ENCODE results near the gene GLI3.

Gene GLI3

GRCh38 chr7:42143711-42144600, 93.1 kb downstream of the GLI3 start:
- Histone ChIP-seq H3K27me3 (replicated peaks; ENCODE audit: control insufficient read depth, insufficient read depth, low read length) (peaks cover 1% of the 10 kb centered on the region), H3K36me3 (ENCODE audit: control insufficient read depth, insufficient read depth, low read length) (no peaks in the 10 kb centered on the region), H3K4me3 (replicated peaks; ENCODE audit: low read depth, low read length) (no peak overlapping the region)
- no peak for TF ChIP-seq CTCF (IDR thresholded peaks at IDR 0.05; ENCODE audit: insufficient read depth, low read length, poor library complexity, severe bottlenecking)
- DNase-seq (ENCODE audit: extremely low read depth, insufficient read length): no peak

GRCh38 chr7:42142089-42142488, 94.9 kb downstream of the GLI3 start:
- no peak overlapping the region for H3K4me3 ChIP-seq (replicated peaks; ENCODE audit: low read depth, low read length)
- H3K36me3 ChIP-seq (ENCODE audit: control insufficient read depth, insufficient read depth, low read length): no peaks in the 10 kb centered on the region
- no peaks in the 10 kb centered on the region; the same call in none of the 2 replicates for H3K27me3 ChIP-seq (replicated peaks; ENCODE audit: control insufficient read depth, insufficient read depth, low read length)
- DNase-seq (ENCODE audit: extremely low read depth, insufficient read length): no peak
- TF ChIP-seq CTCF (IDR thresholded peaks at IDR 0.05; ENCODE audit: insufficient read depth, low read length, poor library complexity, severe bottlenecking): no peak

GRCh38 chr7:42139751-42140150, 97.3 kb downstream of the GLI3 start:
- TF ChIP-seq CTCF (IDR thresholded peaks at IDR 0.05; ENCODE audit: insufficient read depth, low read length, poor library complexity, severe bottlenecking): no peak
- no peak for DNase-seq (ENCODE audit: extremely low read depth, insufficient read length)
- H3K4me3 ChIP-seq (replicated peaks; ENCODE audit: low read depth, low read length): no peak overlapping the region
- no peaks in the 10 kb centered on the region; the same call in none of the 2 replicates for H3K27me3 ChIP-seq (replicated peaks; ENCODE audit: control insufficient read depth, insufficient read depth, low read length)
- H3K36me3 ChIP-seq (ENCODE audit: control insufficient read depth, insufficient read depth, low read length): no peaks in the 10 kb centered on the region

- Histone ChIP-seq H3K27me3 (replicated peaks; ENCODE audit: control insufficient read depth, insufficient read depth, low read length) (no peaks in the 10 kb centered on the region; the same call in none of the 2 replicates), H3K36me3 (ENCODE audit: control insufficient read depth, insufficient read depth, low read length) (no peaks in the 10 kb centered on the region), H3K4me3 (replicated peaks; ENCODE audit: low read depth, low read length) (no peak overlapping the region)
- TF ChIP-seq CTCF (IDR thresholded peaks at IDR 0.05; ENCODE audit: insufficient read depth, low read length, poor library complexity, severe bottlenecking): no peak
- DNase-seq (ENCODE audit: extremely low read depth, insufficient read length): no peak
Observed at GRCh38 chr7:42138691-42139090, 98.3 kb downstream of the GLI3 start.

- Histone ChIP-seq H3K4me3 (replicated peaks; ENCODE audit: low read depth, low read length) (no peak overlapping the region), H3K27me3 (replicated peaks; ENCODE audit: control insufficient read depth, insufficient read depth, low read length) (no peaks in the 10 kb centered on the region; the same call in none of the 2 replicates), H3K36me3 (ENCODE audit: control insufficient read depth, insufficient read depth, low read length) (no peaks in the 10 kb centered on the region)
- DNase-seq (ENCODE audit: extremely low read depth, insufficient read length): no peak
- TF ChIP-seq CTCF (IDR thresholded peaks at IDR 0.05; ENCODE audit: insufficient read depth, low read length, poor library complexity, severe bottlenecking): no peak
Observed at GRCh38 chr7:42137941-42138340, 99.1 kb downstream of the GLI3 start.

All from GM06990 (cell line).